ENCODE data around the gene SH3TC2.

SH3TC2 gene

DNA sequence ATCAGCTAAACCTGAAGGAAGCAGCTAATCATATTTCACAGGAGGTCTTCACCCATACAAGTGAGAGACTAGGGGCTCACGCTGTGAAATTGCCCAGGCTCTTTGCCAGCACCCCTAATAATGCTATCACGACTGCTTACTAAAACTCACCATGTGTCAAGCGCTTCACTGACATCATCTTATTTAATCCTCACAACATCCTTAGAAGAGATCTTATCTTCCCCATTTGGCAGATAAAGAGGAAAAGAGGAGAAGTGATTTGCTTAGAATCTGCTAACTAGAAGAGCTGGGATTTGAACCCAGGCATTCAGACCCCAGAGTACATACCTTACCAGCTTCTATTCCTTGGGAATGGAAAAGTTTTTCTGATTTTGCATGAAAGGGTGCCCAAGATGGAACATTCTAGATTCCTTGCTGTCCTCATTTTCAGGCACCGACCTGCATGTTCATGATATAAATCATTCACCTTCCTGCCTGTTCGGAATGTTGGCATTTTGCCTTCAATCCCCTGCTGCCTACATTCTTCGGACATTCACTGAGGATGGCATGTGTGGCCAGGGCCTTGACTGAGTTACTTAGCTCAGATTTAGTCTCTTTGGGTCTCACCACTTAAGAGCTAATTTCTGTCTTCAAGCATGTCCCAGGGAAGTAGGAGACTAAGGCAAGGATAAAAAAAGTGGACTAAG is 88.1 kb downstream of the SH3TC2 start:
- TF ChIP-seq YY1 (IDR thresholded peaks at IDR 0.05; ENCODE audit: insufficient read depth, insufficient read length), result no peak
- no peak for TF ChIP-seq SUZ12 (IDR thresholded peaks at IDR 0.05; ENCODE audit: extremely low read depth, insufficient read depth, insufficient read length)
- TF ChIP-seq ZNF274 (IDR thresholded peaks at IDR 0.05; ENCODE audit: low read depth, low read length), result no peak
- H3K9ac ChIP-seq (ENCODE audit: insufficient read length, low read depth), result no peak overlapping the region
- DNase-seq (ENCODE audit: low read depth, low spot score), result no peak

DNA sequence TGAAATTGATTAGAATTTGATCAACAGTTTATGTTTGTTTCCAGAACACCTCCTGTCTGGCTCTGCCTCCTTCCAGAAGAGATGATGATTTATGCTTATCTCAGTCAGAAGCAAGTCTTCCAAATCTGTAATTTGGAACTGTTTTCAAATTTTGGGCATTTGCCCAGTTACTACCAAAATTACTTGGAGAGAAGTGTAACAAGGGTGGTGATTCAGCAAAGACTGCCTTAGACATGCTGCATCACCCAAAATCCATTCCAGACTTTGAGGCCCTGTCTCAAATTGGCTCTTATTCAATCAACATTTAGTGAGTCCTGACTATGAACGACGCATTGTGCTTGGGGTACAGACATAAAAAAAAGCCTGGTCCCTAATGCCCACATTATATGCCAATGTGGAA is 89.4 kb downstream of the SH3TC2 start:
- no peak overlapping the region for H3K9ac ChIP-seq (ENCODE audit: insufficient read length, low read depth)
- no peaks in the 10 kb centered on the region for H3K27me3 ChIP-seq (ENCODE audit: insufficient read depth, insufficient read length)
- H3K36me3 ChIP-seq (ENCODE audit: insufficient read depth, insufficient read length, low read length), result no peaks in the 10 kb centered on the region
- H3K9me3 ChIP-seq (ENCODE audit: insufficient read depth, low read length), result no peaks in the 10 kb centered on the region
- peaks cover 2% of the 10 kb centered on the region for H3K4me1 ChIP-seq (ENCODE audit: insufficient read depth, insufficient read length)
- TF ChIP-seq YY1 (IDR thresholded peaks at IDR 0.05; ENCODE audit: insufficient read depth, insufficient read length) (no peak), SUZ12 (IDR thresholded peaks at IDR 0.05; ENCODE audit: extremely low read depth, insufficient read depth, insufficient read length) (no peak), ZNF274 (IDR thresholded peaks at IDR 0.05; ENCODE audit: low read depth, low read length) (no peak)
- no peak overlapping the region for H3K4me3 ChIP-seq (ENCODE audit: insufficient read length, low read depth)
- no peak for DNase-seq (ENCODE audit: low read depth, low spot score)

More for the DNA sequence above, 88.1 kb downstream of the SH3TC2 start:
- Histone ChIP-seq H3K27me3 (ENCODE audit: insufficient read depth, insufficient read length) (no peaks in the 10 kb centered on the region), H3K36me3 (ENCODE audit: insufficient read depth, insufficient read length, low read length) (no peaks in the 10 kb centered on the region), H3K4me1 (ENCODE audit: insufficient read depth, insufficient read length) (peaks cover 2% of the 10 kb centered on the region), H3K4me3 (ENCODE audit: insufficient read length, low read depth) (no peak overlapping the region), H3K9me3 (ENCODE audit: insufficient read depth, low read length) (no peaks in the 10 kb centered on the region)

DNA sequence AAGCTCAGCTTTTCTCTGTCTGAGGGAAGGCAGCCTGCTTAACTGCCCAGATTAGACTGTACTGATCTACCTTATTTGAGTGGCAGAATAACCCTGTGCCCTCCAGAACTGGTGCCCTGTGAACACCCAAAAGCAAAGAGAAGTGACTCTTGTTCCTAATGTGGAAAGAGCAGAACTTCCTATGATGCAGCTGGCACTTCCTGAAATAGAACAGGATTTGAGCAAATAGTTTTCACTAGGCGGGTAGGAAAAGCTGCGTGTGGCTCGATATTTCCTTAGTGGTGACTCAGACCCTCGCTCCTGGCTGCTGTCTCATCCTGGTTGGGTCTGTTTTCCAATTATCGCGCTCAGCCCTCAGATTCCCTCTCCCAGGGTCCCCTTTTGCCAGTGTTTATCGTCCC is 89.9 kb downstream of the SH3TC2 start:
- H3K36me3 ChIP-seq (ENCODE audit: insufficient read depth, insufficient read length, low read length), result no peaks in the 10 kb centered on the region
- H3K4me1 ChIP-seq (ENCODE audit: insufficient read depth, insufficient read length), result peaks cover 2% of the 10 kb centered on the region
- no peak for DNase-seq (ENCODE audit: low read depth, low spot score)
- no peak overlapping the region for H3K9ac ChIP-seq (ENCODE audit: insufficient read length, low read depth)
- H3K9me3 ChIP-seq (ENCODE audit: insufficient read depth, low read length), result no peaks in the 10 kb centered on the region
- no peaks in the 10 kb centered on the region for H3K27me3 ChIP-seq (ENCODE audit: insufficient read depth, insufficient read length)
- no peak for TF ChIP-seq SUZ12 (IDR thresholded peaks at IDR 0.05; ENCODE audit: extremely low read depth, insufficient read depth, insufficient read length)
- TF ChIP-seq YY1 (IDR thresholded peaks at IDR 0.05; ENCODE audit: insufficient read depth, insufficient read length), result no peak
- TF ChIP-seq ZNF274 (IDR thresholded peaks at IDR 0.05; ENCODE audit: low read depth, low read length), result no peak
- H3K4me3 ChIP-seq (ENCODE audit: insufficient read length, low read depth), result no peak overlapping the region

DNA sequence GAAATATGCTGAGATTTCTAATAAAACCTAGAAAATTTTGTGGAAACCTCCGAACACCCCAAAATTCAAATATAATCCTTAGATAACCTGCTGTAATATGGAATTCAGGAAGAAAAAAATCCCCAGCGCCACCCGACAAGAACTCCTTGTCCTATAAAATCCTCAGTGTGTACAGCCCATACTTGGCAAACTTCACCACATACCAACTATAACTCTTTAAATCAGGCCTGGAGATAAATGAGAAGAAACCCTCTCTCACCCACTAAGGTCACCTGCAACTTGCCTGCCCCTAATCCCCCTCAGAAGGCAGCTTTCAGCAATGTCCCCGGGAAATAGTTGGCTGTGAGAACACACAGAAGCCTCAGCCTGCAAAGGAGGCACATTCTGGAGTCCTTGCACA is 90.5 kb downstream of the SH3TC2 start:
- Histone ChIP-seq H3K4me3 (ENCODE audit: insufficient read length, low read depth) (no peak overlapping the region), H3K4me1 (ENCODE audit: insufficient read depth, insufficient read length) (peaks cover 1% of the 10 kb centered on the region), H3K27me3 (ENCODE audit: insufficient read depth, insufficient read length) (no peaks in the 10 kb centered on the region), H3K9me3 (ENCODE audit: insufficient read depth, low read length) (no peaks in the 10 kb centered on the region), H3K36me3 (ENCODE audit: insufficient read depth, insufficient read length, low read length) (no peaks in the 10 kb centered on the region), H3K9ac (ENCODE audit: insufficient read length, low read depth) (no peak overlapping the region)
- TF ChIP-seq SUZ12 (IDR thresholded peaks at IDR 0.05; ENCODE audit: extremely low read depth, insufficient read depth, insufficient read length) (no peak), YY1 (IDR thresholded peaks at IDR 0.05; ENCODE audit: insufficient read depth, insufficient read length) (no peak), ZNF274 (IDR thresholded peaks at IDR 0.05; ENCODE audit: low read depth, low read length) (no peak)
- DNase-seq (ENCODE audit: low read depth, low spot score), result no peak

DNA sequence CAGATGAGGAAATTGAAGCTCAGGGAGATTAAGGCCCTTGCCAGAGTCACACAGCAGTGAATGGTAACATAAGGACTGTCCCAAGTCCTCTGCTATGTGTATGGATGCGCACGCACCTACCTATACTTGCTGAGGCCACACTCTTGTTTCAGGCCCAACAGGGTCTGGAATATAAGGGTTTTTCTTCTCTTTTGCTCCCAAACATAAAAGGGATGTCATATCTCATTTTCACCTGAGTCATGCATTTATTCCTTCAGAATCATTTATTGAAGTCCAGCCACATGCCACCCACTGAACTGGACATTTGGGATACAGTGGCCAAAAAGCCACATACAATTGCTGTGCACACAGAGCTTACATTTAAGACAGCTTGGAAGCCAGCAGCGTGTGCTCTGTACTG is 92.0 kb downstream of the SH3TC2 start:
- Histone ChIP-seq H3K4me1 (ENCODE audit: insufficient read depth, insufficient read length) (no peaks in the 10 kb centered on the region), H3K27me3 (ENCODE audit: insufficient read depth, insufficient read length) (no peaks in the 10 kb centered on the region), H3K9me3 (ENCODE audit: insufficient read depth, low read length) (no peaks in the 10 kb centered on the region), H3K36me3 (ENCODE audit: insufficient read depth, insufficient read length, low read length) (no peaks in the 10 kb centered on the region), H3K9ac (ENCODE audit: insufficient read length, low read depth) (no peak overlapping the region), H3K4me3 (ENCODE audit: insufficient read length, low read depth) (no peak overlapping the region)
- DNase-seq (ENCODE audit: low read depth, low spot score), result no peak
- TF ChIP-seq ZNF274 (IDR thresholded peaks at IDR 0.05; ENCODE audit: low read depth, low read length), result no peak
- no peak for TF ChIP-seq SUZ12 (IDR thresholded peaks at IDR 0.05; ENCODE audit: extremely low read depth, insufficient read depth, insufficient read length)
- TF ChIP-seq YY1 (IDR thresholded peaks at IDR 0.05; ENCODE audit: insufficient read depth, insufficient read length), result no peak

DNA sequence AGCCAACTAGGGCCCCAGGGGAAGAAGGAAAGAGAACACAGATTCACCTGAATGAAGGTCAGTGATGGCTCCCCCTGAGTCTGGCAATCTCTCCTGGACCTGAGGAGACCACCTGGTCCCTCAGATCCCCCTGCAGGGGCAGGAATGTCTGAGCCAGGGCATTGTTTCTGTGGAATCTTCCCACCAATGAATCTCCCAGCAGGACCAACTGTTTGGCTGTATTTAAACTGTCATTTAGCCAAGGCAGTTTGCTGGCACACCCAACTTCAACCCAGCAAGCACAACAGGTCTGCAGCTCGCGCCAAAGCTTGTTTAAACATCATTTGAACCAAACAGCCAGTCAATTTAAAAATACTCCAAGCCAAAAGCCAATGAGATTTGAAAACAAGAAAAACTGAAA is 92.6 kb downstream of the SH3TC2 start:
- DNase-seq (ENCODE audit: low read depth, low spot score), result peak; percentile 28
- Histone ChIP-seq H3K4me3 (ENCODE audit: insufficient read length, low read depth) (no peak overlapping the region), H3K27me3 (ENCODE audit: insufficient read depth, insufficient read length) (no peaks in the 10 kb centered on the region), H3K9me3 (ENCODE audit: insufficient read depth, low read length) (no peaks in the 10 kb centered on the region), H3K36me3 (ENCODE audit: insufficient read depth, insufficient read length, low read length) (no peaks in the 10 kb centered on the region), H3K4me1 (ENCODE audit: insufficient read depth, insufficient read length) (no peaks in the 10 kb centered on the region), H3K9ac (ENCODE audit: insufficient read length, low read depth) (no peak overlapping the region)
- no peak for TF ChIP-seq SUZ12 (IDR thresholded peaks at IDR 0.05; ENCODE audit: extremely low read depth, insufficient read depth, insufficient read length)
- TF ChIP-seq YY1 (IDR thresholded peaks at IDR 0.05; ENCODE audit: insufficient read depth, insufficient read length), result no peak
- TF ChIP-seq ZNF274 (IDR thresholded peaks at IDR 0.05; ENCODE audit: low read depth, low read length), result no peak

DNA sequence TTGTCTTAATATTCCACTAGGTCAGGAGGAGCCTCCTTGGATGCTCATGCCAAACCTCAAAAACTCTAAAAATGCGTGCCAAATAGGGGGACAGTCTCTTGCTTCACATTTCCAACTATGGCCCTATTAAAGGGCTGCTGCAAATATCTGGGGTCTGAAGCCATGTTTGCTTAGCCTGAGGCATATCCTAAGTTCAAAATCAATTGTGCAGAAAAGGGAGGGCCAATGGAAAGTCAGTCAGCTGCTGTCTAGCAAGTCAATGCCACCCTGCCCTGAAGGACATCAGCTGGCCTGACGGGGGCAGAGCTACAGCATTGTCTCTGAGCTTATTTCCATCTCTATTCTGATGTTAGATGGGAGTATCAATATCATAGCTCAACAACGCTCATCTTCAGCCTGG is 93.6 kb downstream of the SH3TC2 start:
- H3K36me3 ChIP-seq (ENCODE audit: insufficient read depth, insufficient read length, low read length), result no peaks in the 10 kb centered on the region
- no peak overlapping the region for H3K4me3 ChIP-seq (ENCODE audit: insufficient read length, low read depth)
- H3K4me1 ChIP-seq (ENCODE audit: insufficient read depth, insufficient read length), result no peaks in the 10 kb centered on the region
- no peak for DNase-seq (ENCODE audit: low read depth, low spot score)
- H3K27me3 ChIP-seq (ENCODE audit: insufficient read depth, insufficient read length), result no peaks in the 10 kb centered on the region
- no peak overlapping the region for H3K9ac ChIP-seq (ENCODE audit: insufficient read length, low read depth)
- TF ChIP-seq YY1 (IDR thresholded peaks at IDR 0.05; ENCODE audit: insufficient read depth, insufficient read length) (no peak), SUZ12 (IDR thresholded peaks at IDR 0.05; ENCODE audit: extremely low read depth, insufficient read depth, insufficient read length) (no peak), ZNF274 (IDR thresholded peaks at IDR 0.05; ENCODE audit: low read depth, low read length) (no peak)
- no peaks in the 10 kb centered on the region for H3K9me3 ChIP-seq (ENCODE audit: insufficient read depth, low read length)

Measured in NT2/D1 (cell line).